Measurements from ENCODE around the gene KRTAP10-10.
A peak's percentile ranks its signal among the peaks of the same experiment; 100 is the strongest.

Gene KRTAP10-10

GRCh38 chr21:44686843-44687561, 49.8 kb downstream of the KRTAP10-10 start:
- no peaks in the 10 kb centered on the region for H3K27me3 ChIP-seq (ENCODE audit: control insufficient read depth, insufficient read depth, low read length)
- no peaks in the 10 kb centered on the region for H3K36me3 ChIP-seq (ENCODE audit: control insufficient read depth, insufficient read depth, low read length)
- H3K4me1 ChIP-seq (ENCODE audit: control insufficient read depth, insufficient read depth, low read length): peaks cover 17% of the 10 kb centered on the region
- H3K9ac ChIP-seq (ENCODE audit: low read depth, low read length): no peak overlapping the region
- no peaks in the 10 kb centered on the region for H3K9me3 ChIP-seq (ENCODE audit: control insufficient read depth, insufficient read depth, low read length)
- no peak overlapping the region for H3K4me3 ChIP-seq (ENCODE audit: low read depth, low read length)
- H3K27ac ChIP-seq (ENCODE audit: low read depth, low read length): peak overlapping the region; percentile 64

DNA sequence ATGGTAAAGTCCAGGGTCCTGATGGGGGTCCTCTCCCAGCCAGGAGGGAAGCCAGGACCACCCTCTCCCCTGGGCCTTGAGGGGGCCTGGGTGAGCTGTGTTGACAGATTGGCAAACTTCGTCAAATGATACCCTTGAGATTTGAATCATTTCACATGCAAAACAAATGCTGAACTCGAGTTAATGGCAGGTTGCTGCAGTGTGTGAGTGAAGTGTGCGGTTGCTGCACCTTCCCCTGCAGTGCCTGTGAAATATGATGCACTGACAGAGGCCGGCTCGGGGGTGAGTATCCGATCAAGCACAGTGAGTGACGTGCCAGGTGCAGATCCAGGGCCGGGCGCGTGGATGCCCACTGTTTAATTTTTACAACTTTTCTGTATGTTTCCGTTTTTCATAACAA, 50.5 kb downstream of the KRTAP10-10 start:
- Histone ChIP-seq H3K4me1 (ENCODE audit: control insufficient read depth, insufficient read depth, low read length) (peaks cover 17% of the 10 kb centered on the region), H3K36me3 (ENCODE audit: control insufficient read depth, insufficient read depth, low read length) (no peaks in the 10 kb centered on the region), H3K9me3 (ENCODE audit: control insufficient read depth, insufficient read depth, low read length) (no peaks in the 10 kb centered on the region), H3K9ac (ENCODE audit: low read depth, low read length) (no peak overlapping the region), H3K4me3 (ENCODE audit: low read depth, low read length) (no peak overlapping the region), H3K27me3 (ENCODE audit: control insufficient read depth, insufficient read depth, low read length) (no peaks in the 10 kb centered on the region), H3K27ac (ENCODE audit: low read depth, low read length) (no peak overlapping the region)
